Measurements from ENCODE around the gene FAM174B. TPM values are rescaled to one million over a fixed set of nuclear protein-coding genes. Genes with fewer than 3 reads are reported as not detected.

The FAM174B gene
- total RNA-seq, 1 donor from 2014 or later, result 57.7 TPM

- no peaks in the 10 kb centered on the region for H3K36me3 ChIP-seq
- H3K27ac ChIP-seq, result no peak overlapping the region
- no peak for ATAC-seq
- no peaks in the 10 kb centered on the region for H3K27me3 ChIP-seq (ENCODE audit: low read depth)
- DNase-seq, result no peak
- intact Hi-C loops (cut with DNase I), result no loop called here
- no peak for TF ChIP-seq CTCF (IDR thresholded peaks at IDR 0.05)
- peaks cover 16% of the 10 kb centered on the region for H3K4me1 ChIP-seq
- H3K4me3 ChIP-seq, result no peak overlapping the region
- no peaks in the 10 kb centered on the region for H3K9me3 ChIP-seq
These were observed 5.5 kb upstream of the FAM174B start for GRCh38 chr15:92661069-92661468.

- H3K36me3 ChIP-seq, result no peaks in the 10 kb centered on the region
- ATAC-seq (no peak), DNase-seq (no peak)
- H3K27ac ChIP-seq, result no peak overlapping the region
- H3K4me1 ChIP-seq, result peaks cover 7% of the 10 kb centered on the region
- intact Hi-C loops (cut with DNase I), result no loop called here
- H3K27me3 ChIP-seq (ENCODE audit: low read depth), result no peaks in the 10 kb centered on the region
- no peak overlapping the region for H3K4me3 ChIP-seq
- H3K9me3 ChIP-seq, result no peaks in the 10 kb centered on the region
- no peak for TF ChIP-seq CTCF (IDR thresholded peaks at IDR 0.05)
These were observed 1.9 kb upstream of the FAM174B start for GRCh38 chr15:92657486-92657885.

GRCh38 chr15:92656089-92656488 is 514 bp upstream of the FAM174B start:
- no peaks in the 10 kb centered on the region for H3K27me3 ChIP-seq (ENCODE audit: low read depth)
- ATAC-seq (no peak), DNase-seq (no peak)
- peak overlapping the region; percentile 61 for H3K4me3 ChIP-seq
- intact Hi-C loops (cut with DNase I), result no loop called here
- TF ChIP-seq CTCF (IDR thresholded peaks at IDR 0.05), result no peak
- no peaks in the 10 kb centered on the region for H3K36me3 ChIP-seq
- H3K9me3 ChIP-seq, result no peaks in the 10 kb centered on the region
- H3K27ac ChIP-seq, result peak overlapping the region; percentile 76
- peaks cover 7% of the 10 kb centered on the region for H3K4me1 ChIP-seq

- no peaks in the 10 kb centered on the region for H3K36me3 ChIP-seq
- H3K9me3 ChIP-seq, result no peaks in the 10 kb centered on the region
- peak overlapping the region; percentile 61 for H3K4me3 ChIP-seq
- peaks cover 14% of the 10 kb centered on the region for H3K4me1 ChIP-seq
- intact Hi-C loops (cut with DNase I), result no loop called here
- no peaks in the 10 kb centered on the region for H3K27me3 ChIP-seq (ENCODE audit: low read depth)
- TF ChIP-seq CTCF (IDR thresholded peaks at IDR 0.05), result no peak
- H3K27ac ChIP-seq, result peak overlapping the region; percentile 76
- DNase-seq (no peak), ATAC-seq (no peak)
These were observed 913 bp downstream of the FAM174B start for GRCh38 chr15:92654662-92655061.

GRCh38 chr15:92653836-92654539 is 1.6 kb downstream of the FAM174B start:
- Histone ChIP-seq H3K4me1 (peaks cover 14% of the 10 kb centered on the region), H3K4me3 (peak overlapping the region; percentile 61), H3K27me3 (ENCODE audit: low read depth) (no peaks in the 10 kb centered on the region), H3K36me3 (no peaks in the 10 kb centered on the region), H3K27ac (peak overlapping the region; percentile 76), H3K9me3 (no peaks in the 10 kb centered on the region)
- TF ChIP-seq CTCF (IDR thresholded peaks at IDR 0.05), result no peak
- peak; percentile 77 to 79 for ATAC-seq
- intact Hi-C loops (cut with DNase I), result no loop called here
- DNase-seq, result no peak

Measured in lower lobe of right lung (tissue), 2 donors.